Measurements from ENCODE around the gene SAMMSON. TPM values are rescaled to one million over a fixed set of nuclear protein-coding genes. Genes with fewer than 3 reads are reported as not detected.

SAMMSON gene
- total RNA-seq, 4 donors from 2014 or later = 0.34 to 0.94 (median 0.88) TPM; not detected in 1

GRCh38 chr3:70010346-70010745 lies 10.8 kb downstream of the SAMMSON start:
- TF ChIP-seq CTCF (IDR thresholded peaks at IDR 0.05; ENCODE audit: low read depth) = no peak

- no peak for TF ChIP-seq CTCF (IDR thresholded peaks at IDR 0.05; ENCODE audit: low read depth)
Observed at GRCh38 chr3:70011582-70011981, 12.0 kb downstream of the SAMMSON start.

GRCh38 chr3:70020906-70021660 lies 21.6 kb downstream of the SAMMSON start:
- no peak for TF ChIP-seq CTCF (IDR thresholded peaks at IDR 0.05; ENCODE audit: low read depth)

- TF ChIP-seq CTCF (IDR thresholded peaks at IDR 0.05; ENCODE audit: low read depth) = no peak
Observed at GRCh38 chr3:70028361-70028760, 28.8 kb downstream of the SAMMSON start.

- TF ChIP-seq CTCF (IDR thresholded peaks at IDR 0.05; ENCODE audit: low read depth) = no peak
Observed at GRCh38 chr3:70038693-70039092, 39.2 kb downstream of the SAMMSON start.

- no peak for TF ChIP-seq CTCF (IDR thresholded peaks at IDR 0.05; ENCODE audit: low read depth)
Observed at GRCh38 chr3:70040386-70040785, 40.9 kb downstream of the SAMMSON start.

- TF ChIP-seq CTCF (IDR thresholded peaks at IDR 0.05; ENCODE audit: low read depth) = no peak
Observed at GRCh38 chr3:70042641-70043040, 43.1 kb downstream of the SAMMSON start.

Measured in subcutaneous adipose tissue (tissue), 4 donors.